GM06990 (cell line): ENCODE data around the gene TAOK3.
A peak's percentile ranks its signal among the peaks of the same experiment; 100 is the strongest.

ENCODE experiments used
- DNase-seq: peaks from one replicate; pipeline ENCODE4 v3.0.0-alpha.2; 2011; ENCODE audit not compliant: insufficient read length; ENCODE audit errors: extremely low read depth
- H3K27me3 ChIP-seq: replicated peaks from 2 replicates; pipeline ENCODE4 v1.6.0; 2011; ENCODE audit warnings: low read length; ENCODE audit not compliant: control insufficient read depth, insufficient read depth
- H3K36me3 ChIP-seq: 2 replicates; pipeline ENCODE4 v1.5.1; 2011; ENCODE audit warnings: low read length; ENCODE audit not compliant: control insufficient read depth, insufficient read depth
- H3K4me3 ChIP-seq: replicated peaks from 2 replicates; pipeline ENCODE4 v1.5.1; 2011; ENCODE audit warnings: low read depth, mild to moderate bottlenecking, control low read depth, low read length
- TF ChIP-seq, protein P1 (sequence below): IDR thresholded peaks from 2 replicates; pipeline ENCODE4 v1.5.1; 2011; ENCODE audit warnings: low read length, control low read depth, mild to moderate bottlenecking, inconsistent platforms; ENCODE audit not compliant: insufficient read depth, poor library complexity, severe bottlenecking

The TAOK3 gene

DNA sequence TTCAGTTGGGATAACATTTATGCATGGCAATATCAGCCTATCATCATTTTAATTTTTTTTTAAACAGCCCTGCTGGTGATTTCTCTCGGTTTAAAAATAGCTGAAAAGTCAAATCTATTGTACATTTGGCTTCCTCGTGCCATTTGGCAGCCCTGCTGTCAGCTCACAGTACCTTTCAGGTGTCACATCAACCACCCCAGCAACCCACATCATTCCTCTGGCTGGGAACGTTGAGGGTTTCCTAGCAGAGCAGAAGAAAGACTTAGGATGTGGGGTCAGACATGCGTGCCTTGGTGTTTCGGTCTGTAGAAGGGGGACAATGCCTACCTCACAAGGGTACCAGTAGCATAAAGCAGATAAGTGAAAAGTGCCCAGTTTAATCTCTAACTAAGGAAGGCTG, 221.0 kb downstream of the TAOK3 start:
- H3K27me3 ChIP-seq: no peaks in the 10 kb centered on the region
- no peak overlapping the region for H3K4me3 ChIP-seq
- H3K36me3 ChIP-seq: peaks cover 13% of the 10 kb centered on the region
- no peak for DNase-seq
- TF ChIP-seq, protein P1, sequence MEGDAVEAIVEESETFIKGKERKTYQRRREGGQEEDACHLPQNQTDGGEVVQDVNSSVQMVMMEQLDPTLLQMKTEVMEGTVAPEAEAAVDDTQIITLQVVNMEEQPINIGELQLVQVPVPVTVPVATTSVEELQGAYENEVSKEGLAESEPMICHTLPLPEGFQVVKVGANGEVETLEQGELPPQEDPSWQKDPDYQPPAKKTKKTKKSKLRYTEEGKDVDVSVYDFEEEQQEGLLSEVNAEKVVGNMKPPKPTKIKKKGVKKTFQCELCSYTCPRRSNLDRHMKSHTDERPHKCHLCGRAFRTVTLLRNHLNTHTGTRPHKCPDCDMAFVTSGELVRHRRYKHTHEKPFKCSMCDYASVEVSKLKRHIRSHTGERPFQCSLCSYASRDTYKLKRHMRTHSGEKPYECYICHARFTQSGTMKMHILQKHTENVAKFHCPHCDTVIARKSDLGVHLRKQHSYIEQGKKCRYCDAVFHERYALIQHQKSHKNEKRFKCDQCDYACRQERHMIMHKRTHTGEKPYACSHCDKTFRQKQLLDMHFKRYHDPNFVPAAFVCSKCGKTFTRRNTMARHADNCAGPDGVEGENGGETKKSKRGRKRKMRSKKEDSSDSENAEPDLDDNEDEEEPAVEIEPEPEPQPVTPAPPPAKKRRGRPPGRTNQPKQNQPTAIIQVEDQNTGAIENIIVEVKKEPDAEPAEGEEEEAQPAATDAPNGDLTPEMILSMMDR: no peak

DNA sequence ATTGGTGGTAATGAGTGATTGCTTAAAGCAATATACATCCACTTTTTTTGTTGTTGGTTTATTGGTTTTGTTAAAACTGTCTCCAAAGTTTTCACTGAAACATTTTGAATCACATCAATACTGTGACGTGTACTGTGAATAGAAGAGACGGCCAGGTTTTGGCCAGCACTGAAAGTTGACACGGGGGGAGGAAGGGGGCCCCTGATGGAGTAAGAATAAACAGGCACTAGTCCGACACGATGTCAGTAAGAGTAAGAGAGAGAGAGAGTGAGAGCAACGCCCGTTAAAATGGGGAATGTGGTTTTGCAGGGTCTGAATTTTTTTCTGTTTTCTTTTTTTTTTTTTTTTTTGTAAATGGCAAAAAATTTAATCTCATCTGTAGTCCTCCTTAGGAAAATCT, 222.1 kb downstream of the TAOK3 start:
- Histone ChIP-seq H3K4me3 (no peak overlapping the region), H3K27me3 (no peaks in the 10 kb centered on the region), H3K36me3 (peaks cover 13% of the 10 kb centered on the region)
- no peak for DNase-seq
- TF ChIP-seq, protein P1: no peak

DNA sequence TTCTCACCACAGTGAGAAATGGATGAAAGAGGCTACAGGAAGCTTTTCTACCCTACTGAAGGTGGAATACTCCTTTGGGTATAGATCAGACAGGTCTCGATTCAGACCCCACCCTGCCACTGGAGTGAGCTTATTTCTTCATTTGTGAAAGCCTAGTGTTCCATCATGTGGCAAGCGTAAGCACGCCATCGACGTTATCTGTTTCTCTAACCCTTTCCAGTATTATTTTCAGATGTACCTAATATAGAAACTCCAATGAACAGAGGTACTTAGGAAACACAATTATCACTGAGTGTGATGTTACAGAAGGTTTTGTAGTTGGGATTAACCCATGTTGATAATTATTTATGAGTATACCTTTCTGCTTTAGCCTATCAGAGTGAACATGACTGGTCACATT, 224.4 kb downstream of the TAOK3 start:
- DNase-seq: no peak
- peaks cover 15% of the 10 kb centered on the region for H3K36me3 ChIP-seq
- H3K27me3 ChIP-seq: no peaks in the 10 kb centered on the region
- TF ChIP-seq, protein P1: no peak
- H3K4me3 ChIP-seq: no peak overlapping the region

DNA sequence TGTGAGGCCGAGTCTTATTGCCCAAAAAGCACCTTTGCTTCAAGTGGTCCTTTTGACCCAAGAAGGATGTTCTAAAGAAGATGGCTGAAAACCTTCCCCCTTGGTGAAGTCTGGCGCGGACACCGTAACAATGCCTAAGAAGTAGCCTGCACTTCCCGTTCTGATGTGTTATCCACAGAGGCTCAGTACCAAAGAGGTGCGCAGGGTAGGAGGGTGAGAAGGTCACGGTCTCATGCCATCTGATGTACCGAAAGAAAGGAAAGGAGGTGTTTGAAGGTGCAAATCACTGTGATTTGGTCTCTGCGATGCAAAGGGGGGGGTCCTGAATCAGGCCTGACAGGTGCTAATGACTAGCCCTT, 226.9 kb downstream of the TAOK3 start:
- H3K36me3 ChIP-seq: peaks cover 11% of the 10 kb centered on the region
- TF ChIP-seq, protein P1: no peak

DNA sequence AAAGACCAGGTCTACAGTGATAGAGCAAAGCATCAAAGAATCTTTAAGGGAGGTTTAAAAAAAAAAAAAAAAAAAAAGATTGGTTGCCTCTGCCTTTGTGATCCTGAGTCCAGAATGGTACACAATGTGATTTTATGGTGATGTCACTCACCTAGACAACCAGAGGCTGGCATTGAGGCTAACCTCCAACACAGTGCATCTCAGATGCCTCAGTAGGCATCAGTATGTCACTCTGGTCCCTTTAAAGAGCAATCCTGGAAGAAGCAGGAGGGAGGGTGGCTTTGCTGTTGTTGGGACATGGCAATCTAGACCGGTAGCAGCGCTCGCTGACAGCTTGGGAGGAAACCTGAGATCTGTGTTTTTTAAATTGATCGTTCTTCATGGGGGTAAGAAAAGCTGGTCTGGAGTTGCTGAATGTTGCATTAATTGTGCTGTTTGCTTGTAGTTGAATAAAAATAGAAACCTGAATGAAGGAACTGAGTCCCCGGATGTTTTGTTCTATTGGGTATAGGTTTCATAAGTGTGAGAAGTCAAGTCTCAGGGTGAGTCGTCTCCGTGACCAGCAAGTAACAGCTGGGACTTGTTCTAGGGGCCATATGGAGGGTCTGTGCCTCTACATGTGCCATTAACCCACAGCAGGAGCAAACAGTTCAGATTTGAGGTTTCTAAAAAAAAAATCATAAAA, 227.5 kb downstream of the TAOK3 start:
- DNase-seq: peak; percentile 55
- Histone ChIP-seq H3K27me3 (no peaks in the 10 kb centered on the region), H3K36me3 (peaks cover 12% of the 10 kb centered on the region), H3K4me3 (no peak overlapping the region)
- TF ChIP-seq, protein P1: no peak

More for the DNA sequence above, 226.9 kb downstream of the TAOK3 start:
- no peak for DNase-seq
- Histone ChIP-seq H3K27me3 (no peaks in the 10 kb centered on the region), H3K4me3 (no peak overlapping the region)

DNA sequence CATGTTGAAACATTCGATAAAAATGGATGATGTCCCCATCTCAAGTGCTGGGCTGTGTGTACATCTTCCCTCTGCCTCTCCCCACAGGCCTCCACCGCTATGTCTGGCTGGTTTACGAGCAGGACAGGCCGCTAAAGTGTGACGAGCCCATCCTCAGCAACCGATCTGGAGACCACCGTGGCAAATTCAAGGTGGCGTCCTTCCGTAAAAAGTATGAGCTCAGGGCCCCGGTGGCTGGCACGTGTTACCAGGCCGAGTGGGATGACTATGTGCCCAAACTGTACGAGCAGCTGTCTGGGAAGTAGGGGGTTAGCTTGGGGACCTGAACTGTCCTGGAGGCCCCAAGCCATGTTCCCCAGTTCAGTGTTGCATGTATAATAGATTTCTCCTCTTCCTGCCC, 228.2 kb downstream of the TAOK3 start:
- Histone ChIP-seq H3K36me3 (peaks cover 15% of the 10 kb centered on the region), H3K27me3 (no peaks in the 10 kb centered on the region)
- TF ChIP-seq, protein P1: no peak

More for the DNA sequence above, 228.2 kb downstream of the TAOK3 start:
- DNase-seq: no peak
- no peak overlapping the region for H3K4me3 ChIP-seq
